ENCODE measurements around the gene GPSM1. TPM values are rescaled to one million over a fixed set of nuclear protein-coding genes. Genes with fewer than 3 reads are reported as not detected.

Gene GPSM1
- total RNA-seq, 1 donor: 54.8 TPM

- no peak overlapping the region for H3K4me3 ChIP-seq (ENCODE audit: low read depth, low read length)
- TF ChIP-seq CTCF (IDR thresholded peaks at IDR 0.05; ENCODE audit: insufficient read depth, low read depth, low read length): no peak
- no peak for DNase-seq (ENCODE audit: low read depth)
Observed at GRCh38 chr9:136338511-136338910, 11.2 kb downstream of the GPSM1 start.

GRCh38 chr9:136339173-136339957 lies 12.0 kb downstream of the GPSM1 start:
- H3K4me3 ChIP-seq (ENCODE audit: low read depth, low read length): no peak overlapping the region
- DNase-seq (ENCODE audit: low read depth): peak; percentile 50
- TF ChIP-seq CTCF (IDR thresholded peaks at IDR 0.05; ENCODE audit: insufficient read depth, low read depth, low read length): peak; percentile 78

GRCh38 chr9:136339958-136340310 lies 12.6 kb downstream of the GPSM1 start:
- no peak for DNase-seq (ENCODE audit: low read depth)
- no peak overlapping the region for H3K4me3 ChIP-seq (ENCODE audit: low read depth, low read length)
- no peak for TF ChIP-seq CTCF (IDR thresholded peaks at IDR 0.05; ENCODE audit: insufficient read depth, low read depth, low read length)

GRCh38 chr9:136340356-136341041 lies 13.2 kb downstream of the GPSM1 start:
- H3K4me3 ChIP-seq (ENCODE audit: low read depth, low read length): no peak overlapping the region
- DNase-seq (ENCODE audit: low read depth): no peak
- no peak for TF ChIP-seq CTCF (IDR thresholded peaks at IDR 0.05; ENCODE audit: insufficient read depth, low read depth, low read length)

GRCh38 chr9:136341042-136341655 lies 13.8 kb downstream of the GPSM1 start:
- DNase-seq (ENCODE audit: low read depth): no peak
- TF ChIP-seq CTCF (IDR thresholded peaks at IDR 0.05; ENCODE audit: insufficient read depth, low read depth, low read length): no peak
- H3K4me3 ChIP-seq (ENCODE audit: low read depth, low read length): no peak overlapping the region

GRCh38 chr9:136341769-136342168 lies 14.4 kb downstream of the GPSM1 start:
- TF ChIP-seq CTCF (IDR thresholded peaks at IDR 0.05; ENCODE audit: insufficient read depth, low read depth, low read length): no peak
- DNase-seq (ENCODE audit: low read depth): no peak
- no peak overlapping the region for H3K4me3 ChIP-seq (ENCODE audit: low read depth, low read length)
